ENCODE data around the gene PSMD13.

The PSMD13 gene

GRCh38 chr11:204587-205109, 32.1 kb upstream of the PSMD13 start:
- DNase-seq (ENCODE audit: low read depth): no peak

- DNase-seq (ENCODE audit: low read depth): no peak
Measured at GRCh38 chr11:205221-206001, 31.4 kb upstream of the PSMD13 start.

GRCh38 chr11:206002-206384, 30.8 kb upstream of the PSMD13 start:
- DNase-seq (ENCODE audit: low read depth): no peak

- DNase-seq (ENCODE audit: low read depth): no peak
Measured at GRCh38 chr11:206526-207207, 30.1 kb upstream of the PSMD13 start.

GRCh38 chr11:207208-207862, 29.4 kb upstream of the PSMD13 start, which contains the start of the genes BET1L and RIC8A:
Gene BET1L (minus strand): TSS chr11:207399. CDS start chr11:207321, 78 bp downstream.
Gene RIC8A (plus strand): TSS chr11:207708. CDS start chr11:208855, 1,147 bp downstream.
- DNase-seq (ENCODE audit: low read depth): peak; percentile 94

- no peak for DNase-seq (ENCODE audit: low read depth)
Measured at GRCh38 chr11:207863-208180, 29.0 kb upstream of the PSMD13 start.

- peak; percentile 73 for DNase-seq (ENCODE audit: low read depth)
Measured at GRCh38 chr11:208181-208916, 28.4 kb upstream of the PSMD13 start.

- no peak for DNase-seq (ENCODE audit: low read depth)
Measured at GRCh38 chr11:208917-209260, 27.9 kb upstream of the PSMD13 start.

GRCh38 chr11:209275-210121, 27.3 kb upstream of the PSMD13 start:
- DNase-seq (ENCODE audit: low read depth): no peak

GRCh38 chr11:210122-210802, 26.5 kb upstream of the PSMD13 start:
- DNase-seq (ENCODE audit: low read depth): no peak

GRCh38 chr11:210803-211180, 26.0 kb upstream of the PSMD13 start:
- DNase-seq (ENCODE audit: low read depth): no peak

GRCh38 chr11:211295-211694, 25.5 kb upstream of the PSMD13 start:
- DNase-seq (ENCODE audit: low read depth): no peak

- no peak for DNase-seq (ENCODE audit: low read depth)
Measured at GRCh38 chr11:211741-212140, 25.0 kb upstream of the PSMD13 start.

- DNase-seq (ENCODE audit: low read depth): no peak
Measured at GRCh38 chr11:212150-213100, 24.4 kb upstream of the PSMD13 start.

GRCh38 chr11:213111-213510, 23.7 kb upstream of the PSMD13 start:
- no peak for DNase-seq (ENCODE audit: low read depth)

GRCh38 chr11:214083-214482, 22.7 kb upstream of the PSMD13 start:
- DNase-seq (ENCODE audit: low read depth): no peak

GRCh38 chr11:215581-216037, 21.2 kb upstream of the PSMD13 start:
- DNase-seq (ENCODE audit: low read depth): no peak

- no peak for DNase-seq (ENCODE audit: low read depth)
Measured at GRCh38 chr11:216081-216974, 20.4 kb upstream of the PSMD13 start.
